Smooth muscle cell (in vitro differentiated cells): ENCODE results near the gene NUP210. TPM values are rescaled to one million over a fixed set of nuclear protein-coding genes. Genes with fewer than 3 reads are reported as not detected.

Experiments used
- DNase-seq: peaks from one replicate; lab custom pipeline; 2025; ENCODE audit not compliant: unreplicated experiment; lab: John Stamatoyannopoulos, UW
- H2AFZ ChIP-seq: fragments of 200-600 bp; sonication (generic); 2 replicates; pipeline ENCODE4 v1.6.0; 2016; ENCODE audit warnings: antibody characterized with exemption, low read depth, mild to moderate bottlenecking
- H3F3A ChIP-seq: fragments of 200-600 bp; sonication (generic); 2 replicates; pipeline ENCODE4 v1.6.0; 2017; ENCODE audit warnings: antibody characterized with exemption, low read depth
- H3K27ac ChIP-seq: fragments of 200-600 bp; sonication (generic); 2 replicates; pipeline ENCODE4 v1.5.1; 2016; ENCODE audit warnings: low read depth, mild to moderate bottlenecking
- H3K27me3 ChIP-seq: fragments of 200-600 bp; sonication (generic); 2 replicates; pipeline ENCODE4 v1.6.1; 2016; ENCODE audit warnings: low read depth, mild to moderate bottlenecking
- H3K36me3 ChIP-seq: fragments of 200-600 bp; sonication (generic); 2 replicates; pipeline ENCODE4 v1.5.1; 2016; ENCODE audit warnings: low read depth
- H3K4me1 ChIP-seq: fragments of 200-600 bp; sonication (generic); 2 replicates; pipeline ENCODE4 v1.5.1; 2016; ENCODE audit warnings: low read depth
- H3K4me2 ChIP-seq: fragments of 200-600 bp; sonication (generic); 2 replicates; pipeline ENCODE4 v1.6.0; 2016; ENCODE audit warnings: mild to moderate bottlenecking
- H3K4me3 ChIP-seq: fragments of 200-600 bp; sonication (generic); 2 replicates; pipeline ENCODE4 v1.5.1; 2016; ENCODE audit warnings: mild to moderate bottlenecking
- H3K79me2 ChIP-seq: fragments of 200-600 bp; sonication (generic); 2 replicates; pipeline ENCODE4 v1.6.0; 2016; ENCODE audit warnings: low read depth, mild to moderate bottlenecking
- H3K9ac ChIP-seq: fragments of 200-600 bp; sonication (generic); 2 replicates; pipeline ENCODE4 v1.6.0; 2016; ENCODE audit warnings: low read depth
- H3K9me3 ChIP-seq: fragments of 200-600 bp; sonication (generic); replicated peaks from 2 replicates; pipeline ENCODE4 v1.5.1; 2016; ENCODE audit warnings: low read depth
- H4K20me1 ChIP-seq: fragments of 200-600 bp; sonication (generic); 2 replicates; pipeline ENCODE4 v1.6.0; 2016; ENCODE audit warnings: low read depth
- CTCF ChIP-seq: fragments of 200-600 bp; sonication (generic); IDR thresholded peaks from 2 replicates; pipeline ENCODE4 v1.5.1; 2017; ENCODE audit warnings: borderline replicate concordance, mild to moderate bottlenecking, antibody characterized with exemption; ENCODE audit not compliant: insufficient read depth, poor library complexity, severe bottlenecking
- WGBS: methylation state at CpG from one replicate; pipeline ENCODE4 v1.1.7; 2016; ENCODE audit warnings: low lambda C conversion rate; 5-methylcytosine and 5-hydroxymethylcytosine counted together
- polyA plus RNA-seq: library from polyadenylated mRNA; unstranded; fragments of >200 nt; fragmentation: Nextera tagmentation; extraction: Ambion mirVana; gene quantifications from 2 replicates; pipeline ENCODE4 v1.2.1, GENCODE V29; 2016
- total RNA-seq: library from RNA; depleted of rRNA; stranded (reverse); fragments of >200 nt; gene quantifications from 2 replicates; pipeline ENCODE4 v1.2.3, GENCODE V29; 2014

NUP210 gene
- total and polyA plus RNA-seq, 2 experiments from 2014 or later, result 0.35 to 1.5 TPM

GRCh38 chr3:13335503-13335902 is 84.6 kb downstream of the NUP210 start:
- 95% methylated on average over 15 of the region's 16 CpGs for WGBS
- H3K4me2 ChIP-seq, result no peak overlapping the region
- H3K27ac ChIP-seq, result no peak overlapping the region
- H3K4me1 ChIP-seq, result no peaks in the 10 kb centered on the region
- no peak overlapping the region for H3K4me3 ChIP-seq
- DNase-seq, result no peak
- no peak for TF ChIP-seq CTCF
- no peaks in the 10 kb centered on the region for H3K27me3 ChIP-seq
- H3K9me3 ChIP-seq, result no peaks in the 10 kb centered on the region
- H3F3A ChIP-seq, result no peaks in the 10 kb centered on the region
- no peaks in the 10 kb centered on the region for H4K20me1 ChIP-seq
- H3K79me2 ChIP-seq, result no peaks in the 10 kb centered on the region
- H3K9ac ChIP-seq, result no peak overlapping the region
- H3K36me3 ChIP-seq, result no peaks in the 10 kb centered on the region
- no peak overlapping the region for H2AFZ ChIP-seq

- Histone ChIP-seq H3K4me3 (no peak overlapping the region), H3K27me3 (no peaks in the 10 kb centered on the region), H3K36me3 (no peaks in the 10 kb centered on the region), H3K79me2 (no peaks in the 10 kb centered on the region), H3K4me2 (no peak overlapping the region), H3K4me1 (no peaks in the 10 kb centered on the region), H3F3A (no peaks in the 10 kb centered on the region), H2AFZ (no peak overlapping the region), H3K9me3 (no peaks in the 10 kb centered on the region), H4K20me1 (no peaks in the 10 kb centered on the region), H3K9ac (no peak overlapping the region), H3K27ac (no peak overlapping the region)
- no peak for DNase-seq
- 73% methylated on average over 6 of the region's 6 CpGs for WGBS
- TF ChIP-seq CTCF, result no peak
Measured at GRCh38 chr3:13335059-13335458, 85.1 kb downstream of the NUP210 start.

DNA sequence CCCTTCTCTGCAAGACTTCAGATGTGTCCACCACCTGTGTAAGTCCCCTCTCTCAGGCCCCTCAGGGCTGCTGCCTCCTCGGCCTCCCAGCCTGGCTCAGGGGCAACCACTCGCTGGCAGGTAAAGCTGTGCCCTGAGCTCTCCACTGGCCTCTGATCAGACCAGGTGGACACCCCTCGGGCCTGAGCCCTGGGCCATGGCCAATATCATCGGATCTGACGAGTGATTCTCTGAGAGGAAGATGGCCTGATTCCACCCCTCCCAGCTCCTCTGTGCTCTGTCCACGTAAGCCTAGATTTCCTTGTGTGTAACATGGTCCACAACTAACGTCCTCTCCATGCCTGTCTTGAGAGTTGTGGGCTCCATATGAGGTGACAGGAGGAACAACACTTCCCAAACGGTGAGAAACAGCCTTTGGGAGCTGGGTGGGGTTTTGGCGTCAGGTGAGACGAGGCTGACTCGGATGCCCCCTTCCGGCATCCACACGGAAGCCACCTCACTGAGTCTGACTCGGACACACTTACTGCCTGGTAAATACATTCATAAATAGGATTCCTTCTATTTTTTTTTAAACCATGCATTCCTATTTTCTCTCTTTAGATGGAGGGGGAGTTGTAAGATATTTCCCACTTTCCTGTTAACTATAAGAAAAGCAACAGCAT is 86.8 kb downstream of the NUP210 start:
- H3F3A ChIP-seq, result no peaks in the 10 kb centered on the region
- no peaks in the 10 kb centered on the region for H4K20me1 ChIP-seq
- no peaks in the 10 kb centered on the region for H3K4me1 ChIP-seq
- TF ChIP-seq CTCF, result no peak
- H2AFZ ChIP-seq, result no peak overlapping the region
- no peaks in the 10 kb centered on the region for H3K27me3 ChIP-seq
- H3K27ac ChIP-seq, result no peak overlapping the region
- no peaks in the 10 kb centered on the region for H3K79me2 ChIP-seq
- H3K4me3 ChIP-seq, result no peak overlapping the region
- 89% methylated on average over 14 of the region's 14 CpGs for WGBS
- DNase-seq, result no peak
- no peak overlapping the region for H3K4me2 ChIP-seq
- H3K9ac ChIP-seq, result no peak overlapping the region
- no peaks in the 10 kb centered on the region for H3K36me3 ChIP-seq
- no peaks in the 10 kb centered on the region for H3K9me3 ChIP-seq

- no peak overlapping the region for H3K4me2 ChIP-seq
- H3K4me3 ChIP-seq, result no peak overlapping the region
- no peak overlapping the region for H3K27ac ChIP-seq
- H3K9ac ChIP-seq, result no peak overlapping the region
- no peaks in the 10 kb centered on the region for H3K9me3 ChIP-seq
- no peaks in the 10 kb centered on the region for H3F3A ChIP-seq
- no peaks in the 10 kb centered on the region for H3K27me3 ChIP-seq
- no peaks in the 10 kb centered on the region for H4K20me1 ChIP-seq
- TF ChIP-seq CTCF, result no peak
- 95% methylated on average over 6 of the region's 6 CpGs for WGBS
- no peak overlapping the region for H2AFZ ChIP-seq
- no peak for DNase-seq
- H3K79me2 ChIP-seq, result no peaks in the 10 kb centered on the region
- H3K36me3 ChIP-seq, result no peaks in the 10 kb centered on the region
- H3K4me1 ChIP-seq, result no peaks in the 10 kb centered on the region
Measured at GRCh38 chr3:13332740-13333139, 87.4 kb downstream of the NUP210 start.
